BLaER1 treated with 17β-estradiol and CSF1 and Interleukin-3, amounts not matched to agents 10 nM and 100 nM (cell line): ENCODE measurements around the gene DCDC2B.
A peak's percentile ranks its signal among the peaks of the same experiment; 100 is the strongest.

Experiments
- H3K27ac ChIP-seq, 11 experiments: shearing (Covaris generic); formaldehyde crosslinking; 2 replicates each; pipeline ENCODE4 v1.8.1; 2022
- H3K27me3 ChIP-seq, 11 experiments: shearing (Covaris generic); formaldehyde crosslinking; 2 replicates each; pipeline ENCODE4 v1.8.1; 2022
- H3K36me3 ChIP-seq, 11 experiments: shearing (Covaris generic); formaldehyde crosslinking; 2 replicates each; pipeline ENCODE4 v1.8.1; 2022
- H3K4me1 ChIP-seq, 10 experiments: shearing (Covaris generic); formaldehyde crosslinking; 2 replicates each; pipeline ENCODE4 v1.8.1; 2022
- H3K4me2 ChIP-seq, 11 experiments: shearing (Covaris generic); formaldehyde crosslinking; 2 replicates each; pipeline ENCODE4 v1.8.1; 2022
- H3K4me3 ChIP-seq, 10 experiments: shearing (Covaris generic); formaldehyde crosslinking; 2 replicates each; pipeline ENCODE4 v1.8.1; 2022
- H3K9ac ChIP-seq, 11 experiments: shearing (Covaris generic); formaldehyde crosslinking; 2 replicates each; pipeline ENCODE4 v1.8.1; 2022
- H3K9me3 ChIP-seq, 11 experiments: shearing (Covaris generic); formaldehyde crosslinking; replicated peaks in 1 of 11; 2 replicates each; pipeline ENCODE4 v1.8.1; 2022
- H4K20me1 ChIP-seq, 11 experiments: shearing (Covaris generic); formaldehyde crosslinking; 2 replicates each; pipeline ENCODE4 v1.8.1; 2022
- Cebpa-rat ChIP-seq, 11 experiments: shearing (Covaris generic); IDR thresholded peaks; 2 replicates each; pipeline ENCODE4 v1.8.1; 2022

Gene DCDC2B

DNA sequence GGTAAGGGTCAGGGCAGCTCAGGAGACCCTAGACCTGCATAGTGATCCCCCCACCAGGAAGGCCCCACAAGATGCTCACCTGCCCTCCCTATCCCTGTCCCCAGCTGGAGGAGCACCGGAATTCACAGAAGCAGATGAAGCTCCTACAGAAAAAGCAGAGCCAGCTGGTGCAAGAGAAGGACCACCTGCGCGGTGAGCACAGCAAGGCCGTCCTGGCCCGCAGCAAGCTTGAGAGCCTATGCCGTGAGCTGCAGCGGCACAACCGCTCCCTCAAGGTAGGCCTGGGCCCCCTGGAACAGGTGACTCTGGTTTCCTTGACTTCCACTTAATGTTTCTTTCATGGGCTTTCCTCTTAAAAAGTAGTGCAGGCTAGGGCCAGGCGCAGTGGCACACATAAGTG lies 21.0 kb upstream of the DCDC2B start:
- H3K4me1 ChIP-seq = peaks cover 14 to 41% (median 32%) of the 10 kb centered on the region in 10 experiments
- TF ChIP-seq Cebpa-rat (IDR thresholded peaks at IDR 0.05) = no peak

DNA sequence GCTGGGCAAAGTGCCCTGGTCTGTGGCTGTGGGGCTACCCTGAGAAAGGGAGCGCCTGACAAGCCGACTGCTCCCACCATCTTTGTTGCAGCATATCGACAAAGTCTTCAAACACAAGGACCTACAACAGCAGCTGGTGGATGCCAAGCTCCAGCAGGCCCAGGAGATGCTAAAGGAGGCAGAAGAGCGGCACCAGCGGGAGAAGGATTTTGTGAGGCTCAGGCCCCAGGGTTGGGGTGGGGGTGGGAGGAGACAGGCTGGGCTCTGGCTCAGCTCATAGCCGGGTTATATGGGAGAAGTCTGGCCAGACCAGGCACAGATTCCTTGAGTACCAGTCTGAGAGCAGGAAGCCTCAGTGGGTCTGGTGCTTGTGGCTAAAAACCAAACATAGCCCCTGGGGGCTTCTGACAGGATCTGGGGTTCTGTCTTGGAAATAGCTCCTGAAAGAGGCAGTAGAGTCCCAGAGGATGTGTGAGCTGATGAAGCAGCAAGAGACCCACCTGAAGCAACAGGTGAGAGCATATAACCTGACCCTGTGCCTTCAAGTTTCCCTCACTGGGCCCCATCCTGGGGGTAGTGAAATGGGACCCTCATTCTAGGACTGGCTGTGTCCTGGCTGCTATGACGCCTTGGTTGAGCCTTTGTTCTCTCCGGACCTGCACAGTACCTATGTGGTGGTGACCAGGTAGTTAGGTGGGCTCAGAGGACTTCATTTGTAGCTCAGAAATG lies 16.5 kb upstream of the DCDC2B start:
- Histone ChIP-seq H3K9ac (no peak overlapping the region), H3K4me3 (no peak overlapping the region), H3K9me3 (no peaks in the 10 kb centered on the region), H3K4me2 (no peak overlapping the region), H4K20me1 (peaks cover 46 to 100% (median 97%) of the 10 kb centered on the region in 11 experiments; a peak in 21 of 22 replicates), H3K27ac (no peak overlapping the region), H3K4me1 (peaks cover 0 to 30% (median 22%) of the 10 kb centered on the region in 10 experiments; a peak in 15 of 20 replicates), H3K27me3 (no peaks in the 10 kb centered on the region), H3K36me3 (peaks cover 99 to 100% (median 100%) of the 10 kb centered on the region in 11 experiments)
- no peak for TF ChIP-seq Cebpa-rat (IDR thresholded peaks at IDR 0.05)

More for the DNA sequence above, 21.0 kb upstream of the DCDC2B start:
- Histone ChIP-seq H3K4me3 (no peak overlapping the region), H3K4me2 (no peak overlapping the region), H3K27ac (no peak overlapping the region), H3K9me3 (no peaks in the 10 kb centered on the region), H3K27me3 (no peaks in the 10 kb centered on the region), H3K9ac (0 out of 22 replicates have a peak overlapping the region, but pooled peaks of 1 of the 11 experiments have one; percentile 33), H4K20me1 (peaks cover 72 to 100% (median 98%) of the 10 kb centered on the region in 11 experiments; a peak in 21 of 22 replicates), H3K36me3 (peaks cover 95 to 100% (median 100%) of the 10 kb centered on the region in 11 experiments)

DNA sequence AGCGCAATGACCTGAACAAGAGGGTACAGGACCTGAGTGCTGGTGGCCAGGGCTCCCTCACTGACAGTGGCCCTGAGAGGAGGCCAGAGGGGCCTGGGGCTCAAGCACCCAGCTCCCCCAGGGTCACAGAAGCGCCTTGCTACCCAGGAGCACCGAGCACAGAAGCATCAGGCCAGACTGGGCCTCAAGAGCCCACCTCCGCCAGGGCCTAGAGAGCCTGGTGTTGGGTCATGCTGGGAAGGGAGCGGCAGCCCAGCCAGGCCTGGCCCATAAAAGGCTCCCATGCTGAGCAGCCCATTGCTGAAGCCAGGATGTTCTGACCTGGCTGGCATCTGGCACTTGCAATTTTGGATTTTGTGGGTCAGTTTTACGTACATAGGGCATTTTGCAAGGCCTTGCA lies 13.9 kb upstream of the DCDC2B start:
- peak overlapping the region in 8 of 11 experiments; percentile 14 to 49 (median 34); a peak in 12 of 22 replicates for H3K4me2 ChIP-seq
- peaks cover 83 to 91% (median 87%) of the 10 kb centered on the region in 11 experiments for H3K36me3 ChIP-seq
- H3K4me1 ChIP-seq = peaks cover 6 to 46% (median 35%) of the 10 kb centered on the region in 10 experiments
- no peak overlapping the region for H3K4me3 ChIP-seq
- TF ChIP-seq Cebpa-rat (IDR thresholded peaks at IDR 0.05) = no peak
- peak overlapping the region in 4 of 11 experiments; percentile 0 to 18 (median 8); a peak in 2 of 22 replicates for H3K9ac ChIP-seq
- H3K9me3 ChIP-seq = no peaks in the 10 kb centered on the region
- no peak overlapping the region; a peak in 1 of 22 replicates for H3K27ac ChIP-seq
- no peaks in the 10 kb centered on the region for H3K27me3 ChIP-seq
- peaks cover 22 to 100% (median 88%) of the 10 kb centered on the region in 11 experiments; a peak in 21 of 22 replicates for H4K20me1 ChIP-seq

DNA sequence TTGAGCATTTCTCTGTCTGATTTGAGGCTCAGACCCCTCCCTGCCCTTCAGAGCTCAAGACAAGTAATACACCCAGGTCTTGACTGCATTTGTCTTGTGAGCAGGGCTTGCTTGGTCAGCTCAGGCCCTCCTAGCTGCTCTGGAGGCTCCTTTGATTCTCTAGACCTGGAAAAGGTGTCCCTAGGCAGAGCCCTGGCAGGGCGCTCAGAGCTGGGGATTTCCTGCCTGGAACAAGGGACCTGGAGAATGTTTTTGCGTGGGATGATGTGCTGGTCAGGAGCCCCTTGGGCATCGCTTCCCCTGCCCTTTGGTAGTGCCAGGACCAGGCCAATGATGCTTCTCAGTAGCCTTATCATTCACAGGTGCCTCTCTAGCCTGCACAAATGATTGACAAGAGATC lies 13.4 kb upstream of the DCDC2B start:
- no peak overlapping the region for H3K4me3 ChIP-seq
- no peak overlapping the region for H3K27ac ChIP-seq
- H4K20me1 ChIP-seq = peaks cover 18 to 96% (median 82%) of the 10 kb centered on the region in 11 experiments; a peak in 21 of 22 replicates
- peak overlapping the region in 5 of 11 experiments; percentile 0 to 29 (median 11); a peak in 2 of 22 replicates for H3K9ac ChIP-seq
- peak overlapping the region in 7 of 11 experiments; percentile 14 to 49 (median 37); a peak in 14 of 22 replicates for H3K4me2 ChIP-seq
- no peaks in the 10 kb centered on the region for H3K9me3 ChIP-seq
- H3K27me3 ChIP-seq = no peaks in the 10 kb centered on the region
- H3K36me3 ChIP-seq = peaks cover 77 to 86% (median 82%) of the 10 kb centered on the region in 11 experiments
- TF ChIP-seq Cebpa-rat (IDR thresholded peaks at IDR 0.05) = no peak
- peaks cover 9 to 51% (median 39%) of the 10 kb centered on the region in 10 experiments for H3K4me1 ChIP-seq

DNA sequence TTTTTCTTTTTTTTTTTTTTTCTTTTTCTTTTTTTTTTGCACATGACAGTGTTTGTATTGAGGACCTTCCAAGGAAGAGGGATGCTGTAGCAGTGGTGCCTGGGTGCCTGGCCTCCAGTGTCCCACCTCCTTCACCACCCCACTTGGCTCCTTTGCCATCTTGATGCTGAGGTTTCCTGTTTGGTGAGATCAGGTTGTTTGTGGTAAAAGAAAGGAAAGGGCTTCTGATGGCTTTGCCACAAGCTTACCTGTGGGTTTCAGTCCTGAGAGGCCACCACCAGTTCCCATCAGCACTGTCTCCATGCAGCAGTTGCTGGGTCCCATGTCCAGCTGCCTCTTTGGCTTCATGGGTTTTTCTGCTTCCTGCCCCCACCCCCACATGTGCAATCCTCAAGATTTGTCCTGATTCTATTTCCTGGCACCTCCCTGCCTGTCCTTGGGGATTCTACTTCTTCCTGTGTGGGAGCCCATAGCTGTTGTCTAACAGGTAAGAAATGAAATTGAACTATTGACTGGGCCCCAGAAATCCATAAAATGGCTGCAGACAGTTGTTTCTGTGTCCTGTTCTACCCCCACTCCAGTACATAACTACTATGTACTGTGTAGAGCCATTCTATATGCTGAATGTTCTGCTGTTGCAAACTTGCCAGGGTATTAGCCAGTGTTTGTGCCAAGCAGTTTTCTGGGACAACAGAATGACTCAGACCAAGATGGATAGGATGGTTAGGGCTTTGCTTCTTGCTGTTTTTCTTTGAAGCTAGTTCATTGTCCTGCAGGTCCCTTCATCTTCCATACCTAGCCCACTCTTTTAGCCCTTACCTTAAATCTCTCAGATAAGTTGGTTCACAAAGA lies 12.7 kb upstream of the DCDC2B start:
- peak overlapping the region in 7 of 11 experiments; percentile 5 to 49 (median 31); a peak in 11 of 22 replicates for H3K4me2 ChIP-seq
- peaks cover 15 to 89% (median 77%) of the 10 kb centered on the region in 11 experiments; a peak in 21 of 22 replicates for H4K20me1 ChIP-seq
- no peak overlapping the region for H3K27ac ChIP-seq
- peaks cover 12 to 55% (median 43%) of the 10 kb centered on the region in 10 experiments for H3K4me1 ChIP-seq
- no peak for TF ChIP-seq Cebpa-rat (IDR thresholded peaks at IDR 0.05)
- H3K9me3 ChIP-seq = no peaks in the 10 kb centered on the region
- H3K9ac ChIP-seq = no peak overlapping the region
- no peak overlapping the region for H3K4me3 ChIP-seq
- no peaks in the 10 kb centered on the region for H3K27me3 ChIP-seq
- peaks cover 71 to 79% (median 75%) of the 10 kb centered on the region in 11 experiments for H3K36me3 ChIP-seq

DNA sequence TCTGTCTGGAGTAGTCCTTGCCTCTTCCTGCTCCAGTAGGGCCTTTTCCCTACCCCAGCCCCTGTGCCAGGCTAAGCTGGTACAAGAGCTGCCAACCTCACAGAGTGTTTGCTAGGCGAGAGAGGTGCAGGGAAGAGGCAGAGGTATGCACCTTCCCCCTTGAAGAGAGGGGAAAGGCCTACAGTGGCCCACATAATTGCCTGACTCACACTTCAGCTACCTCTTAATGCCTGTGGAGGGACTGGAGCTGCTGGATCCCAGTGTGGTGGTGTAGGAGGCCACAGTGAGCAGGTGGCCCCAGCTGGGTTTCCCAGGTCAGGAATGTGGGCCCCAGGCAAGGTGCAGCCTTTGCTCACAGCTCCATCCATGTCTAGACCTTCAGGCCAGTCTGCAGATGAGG lies 11.8 kb upstream of the DCDC2B start:
- no peak for TF ChIP-seq Cebpa-rat (IDR thresholded peaks at IDR 0.05)
- H3K4me1 ChIP-seq = peaks cover 21 to 62% (median 51%) of the 10 kb centered on the region in 10 experiments
- no peaks in the 10 kb centered on the region for H3K9me3 ChIP-seq
- H4K20me1 ChIP-seq = peaks cover 13 to 80% (median 68%) of the 10 kb centered on the region in 11 experiments; a peak in 21 of 22 replicates
- H3K36me3 ChIP-seq = peaks cover 62 to 70% (median 66%) of the 10 kb centered on the region in 11 experiments
- H3K27me3 ChIP-seq = no peaks in the 10 kb centered on the region
- H3K4me3 ChIP-seq = no peak overlapping the region
- H3K9ac ChIP-seq = 0 out of 22 replicates have a peak overlapping the region, but pooled peaks of 1 of the 11 experiments have one; percentile 6
- 0 out of 22 replicates have a peak overlapping the region, but pooled peaks of 1 of the 11 experiments have one; percentile 12 for H3K27ac ChIP-seq
- no peak overlapping the region for H3K4me2 ChIP-seq

DNA sequence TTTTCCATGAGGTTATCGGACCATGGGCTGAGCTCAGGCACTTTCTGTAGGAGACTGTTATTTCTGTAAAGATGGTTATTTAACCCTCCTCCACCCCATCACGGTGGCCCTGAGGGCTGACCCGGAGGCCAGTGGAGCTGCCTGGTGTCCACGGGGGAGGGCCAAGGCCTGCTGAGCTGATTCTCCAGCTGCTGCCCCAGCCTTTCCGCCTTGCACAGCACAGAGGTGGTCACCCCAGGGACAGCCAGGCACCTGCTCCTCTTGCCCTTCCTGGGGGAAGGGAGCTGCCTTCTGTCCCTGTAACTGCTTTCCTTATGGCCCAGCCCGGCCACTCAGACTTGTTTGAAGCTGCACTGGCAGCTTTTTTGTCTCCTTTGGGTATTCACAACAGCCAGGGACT lies 11.1 kb upstream of the DCDC2B start:
- peaks cover 54 to 62% (median 59%) of the 10 kb centered on the region in 11 experiments for H3K36me3 ChIP-seq
- no peak for TF ChIP-seq Cebpa-rat (IDR thresholded peaks at IDR 0.05)
- H3K4me1 ChIP-seq = peaks cover 22 to 69% (median 57%) of the 10 kb centered on the region in 10 experiments
- no peaks in the 10 kb centered on the region for H3K9me3 ChIP-seq
- H3K27ac ChIP-seq = no peak overlapping the region
- no peak overlapping the region; a peak in 2 of 22 replicates for H3K9ac ChIP-seq
- H3K27me3 ChIP-seq = no peaks in the 10 kb centered on the region
- H3K4me3 ChIP-seq = no peak overlapping the region
- H4K20me1 ChIP-seq = peaks cover 13 to 73% (median 61%) of the 10 kb centered on the region in 11 experiments; a peak in 21 of 22 replicates
- H3K4me2 ChIP-seq = no peak overlapping the region

DNA sequence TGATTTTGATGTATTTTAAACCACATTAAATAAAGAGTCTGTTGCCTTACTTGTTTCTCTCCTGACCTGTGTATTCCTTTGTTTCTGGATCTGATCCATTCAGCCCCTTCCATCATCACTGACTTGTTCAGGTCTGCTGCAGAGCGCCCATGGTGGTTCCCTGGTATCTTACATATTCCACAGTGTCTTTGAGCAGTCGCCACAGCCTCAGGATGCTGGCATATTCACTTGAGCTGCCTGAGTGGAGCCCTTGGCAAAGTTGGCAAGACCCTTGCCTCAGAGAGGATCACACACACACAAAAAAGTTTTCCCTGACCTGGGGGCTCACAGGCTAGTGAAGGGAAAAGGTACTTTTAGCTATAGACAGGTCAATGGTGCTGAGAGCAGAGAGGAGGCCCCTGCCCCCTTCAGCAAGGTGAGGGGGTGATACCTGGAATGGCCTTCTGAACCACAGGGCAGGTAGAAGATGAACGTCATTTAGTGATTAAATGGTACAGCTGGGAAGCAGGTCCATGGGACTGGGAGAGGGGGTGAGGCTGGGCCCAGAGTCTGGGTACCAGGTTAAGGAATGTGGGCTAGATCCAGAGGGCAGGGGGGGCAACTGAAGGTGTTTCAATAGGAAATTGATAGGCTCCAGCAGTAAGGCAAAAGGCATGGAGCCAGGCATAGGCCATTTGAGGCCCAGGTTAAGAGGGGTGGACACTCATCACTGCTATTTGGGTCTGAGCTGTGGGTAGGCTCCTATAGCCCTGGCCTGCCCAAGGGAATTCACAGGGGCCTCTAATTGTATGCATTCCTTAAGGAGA lies 10.4 kb upstream of the DCDC2B start:
- H3K36me3 ChIP-seq = peaks cover 48 to 56% (median 53%) of the 10 kb centered on the region in 11 experiments
- H3K4me3 ChIP-seq = no peak overlapping the region
- H3K27me3 ChIP-seq = no peaks in the 10 kb centered on the region
- H3K27ac ChIP-seq = no peak overlapping the region
- peaks cover 13 to 67% (median 56%) of the 10 kb centered on the region in 11 experiments; a peak in 21 of 22 replicates for H4K20me1 ChIP-seq
- H3K9ac ChIP-seq = peak overlapping the region in 1 of 11 experiments; percentile 12; a peak in 1 of 22 replicates
- no peak for TF ChIP-seq Cebpa-rat (IDR thresholded peaks at IDR 0.05)
- no peaks in the 10 kb centered on the region for H3K9me3 ChIP-seq
- H3K4me2 ChIP-seq = peak overlapping the region in 7 of 11 experiments; percentile 4 to 96 (median 92); a peak in 3 of 22 replicates
- peaks cover 22 to 70% (median 60%) of the 10 kb centered on the region in 10 experiments for H3K4me1 ChIP-seq
